HL-60/S4 (cell line): ENCODE results near the gene IFIT3.
"Not testable (repeated sequence)": the region's sequence is repeated elsewhere in the genome, so short reads cannot be mapped to it uniquely, and the experiment has no call there.

Experiments
- in situ Hi-C: fragments of 300-500 bp; cut with MboI; formaldehyde crosslinking; loops from 2 replicates; pipeline ENCODE4 v1.14.3; 2022; ENCODE audit warnings: low sequenced_read_pairs

IFIT3 gene

GRCh38 chr10:89327803-89328441, at the start of gene IFIT3:
Gene IFIT3, plus strand, starts transcription at chr10:89327997. Its CDS starts 77 bp downstream, at chr10:89328074.
- in situ Hi-C loops, result no loop called here

GRCh38 chr10:89278034-89278535, 49.7 kb upstream of the IFIT3 start:
- in situ Hi-C loops, result no loop called here

GRCh38 chr10:89278900-89279392, 48.9 kb upstream of the IFIT3 start:
- in situ Hi-C loops, result no loop called here

- in situ Hi-C loops, result no loop called here
Observed at GRCh38 chr10:89279421-89279869, 48.4 kb upstream of the IFIT3 start.

GRCh38 chr10:89280508-89280907, 47.3 kb upstream of the IFIT3 start:
- in situ Hi-C loops, result no loop called here

- in situ Hi-C loops, result no loop called here
Observed at GRCh38 chr10:89281606-89282395, 46.0 kb upstream of the IFIT3 start.

GRCh38 chr10:89283025-89283935, 44.5 kb upstream of the IFIT3 start:
- in situ Hi-C loops, result no loop called here

GRCh38 chr10:89283936-89284475, 43.8 kb upstream of the IFIT3 start:
- in situ Hi-C loops, result no loop called here

- in situ Hi-C loops, result not testable (repeated sequence)
Observed at GRCh38 chr10:89284711-89285110, 43.1 kb upstream of the IFIT3 start.

GRCh38 chr10:89285303-89285702, 42.5 kb upstream of the IFIT3 start:
- in situ Hi-C loops, result not testable (repeated sequence)

GRCh38 chr10:89294721-89295239, 33.0 kb upstream of the IFIT3 start:
- in situ Hi-C loops, result no loop called here

- in situ Hi-C loops, result no loop called here
Observed at GRCh38 chr10:89295597-89295996, 32.2 kb upstream of the IFIT3 start.

- in situ Hi-C loops, result no loop called here
Observed at GRCh38 chr10:89296220-89296648, 31.6 kb upstream of the IFIT3 start.

GRCh38 chr10:89297356-89297755, 30.4 kb upstream of the IFIT3 start:
- in situ Hi-C loops, result no loop called here

GRCh38 chr10:89297791-89298190, 30.0 kb upstream of the IFIT3 start:
- in situ Hi-C loops, result no loop called here

GRCh38 chr10:89299031-89299430, 28.8 kb upstream of the IFIT3 start:
- in situ Hi-C loops, result no loop called here

GRCh38 chr10:89301232-89301631, 26.6 kb upstream of the IFIT3 start:
- in situ Hi-C loops, result no loop called here

GRCh38 chr10:89301721-89302445, 25.9 kb upstream of the IFIT3 start, which contains the start of gene IFIT2:
Gene IFIT2, plus strand, starts transcription at chr10:89302046. Its CDS starts 78 bp downstream, at chr10:89302124.
- in situ Hi-C loops, result no loop called here

- in situ Hi-C loops, result no loop called here
Observed at GRCh38 chr10:89302625-89303024, 25.2 kb upstream of the IFIT3 start.

GRCh38 chr10:89303161-89303560, 24.6 kb upstream of the IFIT3 start:
- in situ Hi-C loops, result no loop called here
